Endothelial cell of umbilical vein (primary cell): ENCODE measurements around the gene C22orf42. TPM values are rescaled to one million over a fixed set of nuclear protein-coding genes. Genes with fewer than 3 reads are reported as not detected.

Source experiments
- BruUV-seq: library from RNA; stranded (reverse); fragments of 400-500 nt; replicated peaks from 2 replicates; lab custom pipeline; 2021; lab: Mats Ljungman, UMichigan
- CTCF ChIA-PET: fragments of 300-600, 350-600 bp; sonication (Branson Sonifier 250); formaldehyde crosslinking; loops from one replicate; lab custom pipeline; 2021; ENCODE audit warnings: antibody characterized with exemption, inconsistent platforms; lab: Charles Lee
- POLR2A ChIA-PET: fragments of 300-600, 350-600 bp; sonication (Branson Sonifier 250); formaldehyde crosslinking; loops from one replicate; lab custom pipeline; 2021; ENCODE audit warnings: antibody characterized with exemption, inconsistent platforms; lab: Charles Lee
- DNase-seq: peaks from one replicate; pipeline ENCODE4 v3.0.0-alpha.2; 2011; ENCODE audit warnings: low read depth, low spot score
- FAIRE-seq: peaks from 2 replicates; lab custom pipeline; 2011; peaks lifted over from hg19 to GRCh38; lab: Jason Lieb, UNC
- H2AFZ ChIP-seq: 2 replicates; pipeline ENCODE4 v1.6.0; 2012; ENCODE audit warnings: low read depth, low read length, control low read depth, inconsistent platforms
- H3K27ac ChIP-seq: 2 replicates; pipeline ENCODE4 v1.5.1; 2011; ENCODE audit warnings: low read depth, mild to moderate bottlenecking, control low read depth, low read length, moderate library complexity; ENCODE audit not compliant: insufficient read depth
- H3K27me3 ChIP-seq, 2 experiments: 2 replicates each; pipeline versions ENCODE4 v1.6.0 to v1.6.1; 2011; ENCODE audit warnings: low read length in 2 of 2, mixed read lengths in 1 of 2; ENCODE audit not compliant: control insufficient read depth in 2 of 2, insufficient read depth in 2 of 2
- H3K36me3 ChIP-seq, 2 experiments: 2 replicates in 1 of 2; 3 replicates in 1 of 2; pipeline ENCODE4 v1.5.1; 2011; ENCODE audit warnings: low read length in 2 of 2, mild to moderate bottlenecking in 1 of 2, moderate library complexity in 1 of 2; ENCODE audit not compliant: control insufficient read depth in 2 of 2, insufficient read depth in 2 of 2; ENCODE audit errors: extremely low read depth in 1 of 2
- H3K4me1 ChIP-seq: 3 replicates; pipeline ENCODE4 v1.5.1; 2011; ENCODE audit warnings: mild to moderate bottlenecking, low read length; ENCODE audit not compliant: control insufficient read depth, insufficient read depth; ENCODE audit errors: extremely low read depth
- H3K4me2 ChIP-seq: 2 replicates; pipeline ENCODE4 v1.6.1; 2011; ENCODE audit warnings: low read length, control low read depth, mixed read lengths; ENCODE audit not compliant: insufficient read depth
- H3K4me3 ChIP-seq, 3 experiments: fragments of 200-600 bp in 1 of 3; sonication (generic), shearing (Covaris generic) in 1 of 3; replicated peaks in 1 of 3; 2 replicates each; pipeline ENCODE4 v1.5.1; 2011 to 2016; ENCODE audit warnings: control low read depth in 3 of 3, low read length in 3 of 3, mild to moderate bottlenecking in 2 of 3, inconsistent platforms in 1 of 3, low read depth in 1 of 3, moderate library complexity in 1 of 3; ENCODE audit not compliant: insufficient read depth in 1 of 3
- H3K79me2 ChIP-seq: 2 replicates; pipeline ENCODE4 v1.6.0; 2012; ENCODE audit warnings: low read length, inconsistent platforms; ENCODE audit not compliant: control insufficient read depth, insufficient read depth
- H3K9ac ChIP-seq: replicated peaks from 2 replicates; pipeline ENCODE3; 2011; ENCODE audit warnings: low read length, control low read depth; ENCODE audit not compliant: insufficient read depth; ENCODE audit errors: extremely low read depth
- H3K9me1 ChIP-seq: replicated peaks from 3 replicates; pipeline ENCODE4 v1.6.0; 2011; ENCODE audit warnings: mild to moderate bottlenecking, low read length; ENCODE audit not compliant: control insufficient read depth, insufficient read depth; ENCODE audit errors: extremely low read depth
- H3K9me3 ChIP-seq: replicated peaks from 2 replicates; pipeline ENCODE4 v1.5.1; 2012; ENCODE audit warnings: low read length, inconsistent platforms; ENCODE audit not compliant: control insufficient read depth, insufficient read depth
- H4K20me1 ChIP-seq: replicated peaks from 2 replicates; pipeline ENCODE3; 2011; ENCODE audit warnings: mild to moderate bottlenecking, low read length; ENCODE audit not compliant: control insufficient read depth, insufficient read depth; ENCODE audit errors: extremely low read depth
- EZH2 ChIP-seq: IDR thresholded peaks from 2 replicates; pipeline ENCODE4 v1.6.1; 2012; ENCODE audit warnings: borderline replicate concordance, low read depth, mild to moderate bottlenecking, moderate library complexity, low read length, inconsistent platforms; ENCODE audit not compliant: severe bottlenecking
- FOS ChIP-seq: IDR thresholded peaks from 2 replicates; pipeline ENCODE4 v1.6.1; 2011; ENCODE audit warnings: mild to moderate bottlenecking, low read length, moderate library complexity, borderline replicate concordance; ENCODE audit not compliant: insufficient read depth
- GATA2 ChIP-seq: IDR thresholded peaks from 2 replicates; pipeline ENCODE4 v1.7.0; 2011; ENCODE audit warnings: low read depth, mild to moderate bottlenecking, moderate library complexity, mixed read lengths, low read length; ENCODE audit not compliant: insufficient read length, insufficient read depth
- JUN ChIP-seq: IDR thresholded peaks from 2 replicates; pipeline ENCODE4 v1.6.1; 2011; ENCODE audit warnings: borderline replicate concordance, low read depth; ENCODE audit not compliant: insufficient read length, insufficient read depth
- MAX ChIP-seq: IDR thresholded peaks from 2 replicates; pipeline ENCODE4 v1.6.1; 2011; ENCODE audit not compliant: insufficient read depth, insufficient read length
- MYC ChIP-seq: IDR thresholded peaks from one replicate; pipeline ENCODE4 v1.6.1; 2011; ENCODE audit warnings: mild to moderate bottlenecking, low read depth, low read length
- POLR2A ChIP-seq: IDR thresholded peaks from 2 replicates; pipeline ENCODE4 v1.6.1; 2012; ENCODE audit warnings: low read depth, mild to moderate bottlenecking, control low read depth, low read length
- POLR2AphosphoS5 ChIP-seq: IDR thresholded peaks from 2 replicates; pipeline ENCODE4 v1.6.1; 2012; ENCODE audit warnings: low read depth, mild to moderate bottlenecking, control low read depth, low read length, moderate library complexity; ENCODE audit not compliant: insufficient read depth
- dilution Hi-C: fragments of 300-500 bp; cut with MboI; formaldehyde crosslinking; loops from one replicate; pipeline ENCODE4 v1.15.0; 2019; ENCODE audit warnings: low sequenced_read_pairs; ENCODE audit not compliant: extremely low pct_ligation_motif_present
- intact Hi-C: fragments of 100-400 bp; cut with micrococcal nuclease; formaldehyde crosslinking; loops from one replicate; pipeline ENCODE4 v1.10.0; 2022
- polyA plus RNA-seq, 4 experiments: library from polyadenylated mRNA; depleted of rRNA in 3 of 4; stranded (reverse) in 3 of 4; unstranded in 1 of 4; fragments of >200 nt; gene quantifications; 2 replicates each; pipeline versions ENCODE4 v1.2.1 to v1.2.3, GENCODE V29; 2011 to 2012; ENCODE audit warnings: missing spikeins in 1 of 4
- total RNA-seq: library from RNA; stranded (reverse); gene quantifications from 2 replicates; pipeline ENCODE4 v1.2.3, GENCODE V29; 2021
- TF ChIP-seq, protein P1 (sequence below), 2 donors: IDR thresholded peaks; 1 replicate in 1 of 2; 2 replicates in 1 of 2; pipeline ENCODE4 v1.5.1; 2011; ENCODE audit warnings: low read length in 2 of 2, mild to moderate bottlenecking in 2 of 2, moderate library complexity in 2 of 2, control low read depth in 1 of 2, inconsistent platforms in 1 of 2, low read depth in 1 of 2; ENCODE audit not compliant: insufficient read depth in 1 of 2; ENCODE audit errors: extremely low read depth in 1 of 2

C22orf42 gene
- total and polyA plus RNA-seq, 2 donors (not counting 3 experiments of a cell fraction or from before 2014, with no cell fraction given) = not detected

- no peak for FAIRE-seq
- H3K9me3 ChIP-seq = no peaks in the 10 kb centered on the region
- POLR2A ChIA-PET = no interaction called here
These were observed 35.4 kb downstream of the C22orf42 start for GRCh38 chr22:32123657-32124056.

More at GRCh38 chr22:32123657-32124056, 35.4 kb downstream of the C22orf42 start:
- no TSS peak for BruUV-seq
- no peaks in the 10 kb centered on the region for H3K4me1 ChIP-seq
- H3K9me1 ChIP-seq = no peaks in the 10 kb centered on the region
- DNase-seq = no peak
- no peak overlapping the region for H3K9ac ChIP-seq
- H3K4me3 ChIP-seq = no peak overlapping the region
- TF ChIP-seq JUN = no peak
- TF ChIP-seq FOS = no peak
- TF ChIP-seq POLR2AphosphoS5 = no peak
- TF ChIP-seq MAX = no peak
- TF ChIP-seq, protein P1, sequence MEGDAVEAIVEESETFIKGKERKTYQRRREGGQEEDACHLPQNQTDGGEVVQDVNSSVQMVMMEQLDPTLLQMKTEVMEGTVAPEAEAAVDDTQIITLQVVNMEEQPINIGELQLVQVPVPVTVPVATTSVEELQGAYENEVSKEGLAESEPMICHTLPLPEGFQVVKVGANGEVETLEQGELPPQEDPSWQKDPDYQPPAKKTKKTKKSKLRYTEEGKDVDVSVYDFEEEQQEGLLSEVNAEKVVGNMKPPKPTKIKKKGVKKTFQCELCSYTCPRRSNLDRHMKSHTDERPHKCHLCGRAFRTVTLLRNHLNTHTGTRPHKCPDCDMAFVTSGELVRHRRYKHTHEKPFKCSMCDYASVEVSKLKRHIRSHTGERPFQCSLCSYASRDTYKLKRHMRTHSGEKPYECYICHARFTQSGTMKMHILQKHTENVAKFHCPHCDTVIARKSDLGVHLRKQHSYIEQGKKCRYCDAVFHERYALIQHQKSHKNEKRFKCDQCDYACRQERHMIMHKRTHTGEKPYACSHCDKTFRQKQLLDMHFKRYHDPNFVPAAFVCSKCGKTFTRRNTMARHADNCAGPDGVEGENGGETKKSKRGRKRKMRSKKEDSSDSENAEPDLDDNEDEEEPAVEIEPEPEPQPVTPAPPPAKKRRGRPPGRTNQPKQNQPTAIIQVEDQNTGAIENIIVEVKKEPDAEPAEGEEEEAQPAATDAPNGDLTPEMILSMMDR (IDR thresholded peaks at IDR 0.05; ENCODE audit: extremely low read depth in 1 of 2, insufficient read depth in 1 of 2, low read depth in 1 of 2, low read length in 2 of 2) = no peak
- TF ChIP-seq GATA2 = no peak
- TF ChIP-seq POLR2A = no peak
- no peak for TF ChIP-seq MYC
- no peak for TF ChIP-seq EZH2
- CTCF ChIA-PET = no interaction called here
- H4K20me1 ChIP-seq = no peaks in the 10 kb centered on the region
- no peak overlapping the region for H2AFZ ChIP-seq
- intact Hi-C loops = no loop called here
- H3K27me3 ChIP-seq = no peaks in the 10 kb centered on the region
- H3K4me2 ChIP-seq = no peak overlapping the region
- no peak overlapping the region for H3K27ac ChIP-seq
- H3K36me3 ChIP-seq = no peaks in the 10 kb centered on the region
- no peaks in the 10 kb centered on the region for H3K79me2 ChIP-seq
- dilution Hi-C loops = no loop called here
